GM18499 (cell line): ENCODE measurements around the gene SCARB1.

Experiments
- ATAC-seq: cut with Tn5 transposase; IDR thresholded peaks from one replicate; pipeline ENCODE4 v1.9.1; 2021; ENCODE audit warnings: moderate number of reproducible peaks; ENCODE audit not compliant: insufficient read depth, unreplicated experiment

The SCARB1 gene

DNA sequence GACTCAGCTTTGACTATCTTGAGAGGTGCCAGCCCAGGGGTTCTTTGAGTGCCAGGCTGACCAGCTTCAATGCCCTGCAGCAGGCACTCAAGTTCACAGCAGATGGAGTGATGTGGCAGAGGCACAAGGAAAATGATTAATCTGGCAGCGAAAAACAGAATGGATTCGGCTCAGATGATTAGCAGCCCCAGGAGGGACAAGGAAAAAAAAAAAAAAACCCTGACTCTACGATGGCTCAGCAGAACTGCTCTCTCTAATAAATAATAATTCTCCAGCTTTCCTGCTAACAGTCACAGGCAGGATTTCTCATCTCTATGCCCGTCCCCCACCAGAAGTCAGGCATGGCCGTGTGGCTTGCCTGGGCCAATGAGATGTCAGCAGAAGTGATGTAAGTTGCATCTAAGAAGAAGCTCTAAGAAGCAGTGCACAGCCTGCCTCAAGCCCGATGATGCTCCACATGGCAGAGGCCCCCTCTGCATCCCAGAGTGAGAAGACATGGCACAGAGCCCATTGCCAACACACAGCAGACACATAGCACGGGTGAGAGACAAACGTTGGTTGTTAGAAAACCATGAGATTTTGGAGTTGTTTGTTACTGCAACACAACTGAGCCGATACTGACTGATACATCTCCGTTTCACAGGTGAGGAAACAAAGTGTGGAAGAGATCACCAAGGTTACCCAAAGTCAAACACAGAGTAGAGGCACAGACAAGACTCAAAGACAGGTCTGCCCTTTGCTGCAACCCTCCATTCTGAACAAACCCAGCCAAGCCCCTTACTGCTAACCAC is 111.0 kb downstream of the SCARB1 start:
- no peak for ATAC-seq

- no peak for ATAC-seq
Observed at GRCh38 chr12:124751654-124752355, 111.9 kb downstream of the SCARB1 start.

GRCh38 chr12:124750787-124751471 is 112.7 kb downstream of the SCARB1 start:
- ATAC-seq: no peak

GRCh38 chr12:124750149-124750656 is 113.5 kb downstream of the SCARB1 start:
- ATAC-seq: no peak

DNA sequence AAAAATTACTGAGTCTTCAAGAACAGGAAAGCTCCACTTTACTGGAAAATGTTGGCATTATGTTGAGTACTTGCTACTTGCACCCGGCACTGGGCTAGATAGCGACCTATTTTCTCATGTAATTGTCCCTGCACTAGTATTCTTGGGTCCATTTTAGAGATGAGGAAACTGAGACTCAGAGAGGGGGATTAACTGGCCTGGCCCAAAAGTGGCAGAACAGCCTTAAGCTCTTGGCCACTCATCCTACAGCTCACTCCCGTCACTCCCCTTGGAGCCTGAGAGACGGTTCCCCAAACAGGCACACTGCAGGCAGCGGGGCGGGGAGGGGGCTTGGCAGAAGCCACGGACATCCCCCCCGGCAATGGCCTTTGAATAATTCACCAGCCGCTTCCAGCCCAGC is 113.9 kb downstream of the SCARB1 start:
- ATAC-seq: no peak

GRCh38 chr12:124747426-124748161 is 116.1 kb downstream of the SCARB1 start:
- no peak for ATAC-seq

- ATAC-seq: no peak
Observed at GRCh38 chr12:124746649-124747425, 116.8 kb downstream of the SCARB1 start.

DNA sequence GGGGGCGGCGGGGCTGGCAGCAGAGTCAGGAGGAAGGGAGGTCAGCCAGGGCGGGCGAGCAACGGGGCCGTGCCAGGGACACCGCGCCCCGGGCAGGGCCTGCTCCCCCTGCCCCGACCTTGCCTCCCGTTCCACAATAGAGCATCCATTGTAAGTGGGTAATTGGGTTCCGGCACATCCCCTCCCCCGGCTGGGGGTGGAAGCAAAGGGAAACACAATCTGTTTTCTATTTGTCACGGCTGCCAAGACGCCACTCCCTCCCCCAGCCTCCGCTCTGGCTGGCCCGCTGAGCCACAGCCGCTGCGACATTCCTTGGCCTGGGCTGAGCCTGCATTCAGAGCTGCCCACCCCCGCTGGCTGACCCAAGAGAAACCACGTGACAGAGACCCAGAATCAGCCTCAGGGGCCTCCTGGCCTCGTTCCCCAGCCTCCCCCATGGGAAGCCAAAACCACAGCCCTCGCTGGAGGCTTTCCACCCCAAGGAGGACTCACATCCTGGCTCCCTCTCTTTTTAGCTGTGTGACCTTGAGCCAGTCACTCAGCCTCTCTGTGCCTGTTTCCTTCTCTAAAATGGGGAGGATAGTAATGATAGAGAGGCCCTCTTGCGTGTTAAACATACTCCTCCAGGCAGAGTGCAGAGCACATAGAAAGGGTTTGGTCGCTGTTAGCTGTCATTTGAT is 117.6 kb downstream of the SCARB1 start:
- ATAC-seq: no peak

DNA sequence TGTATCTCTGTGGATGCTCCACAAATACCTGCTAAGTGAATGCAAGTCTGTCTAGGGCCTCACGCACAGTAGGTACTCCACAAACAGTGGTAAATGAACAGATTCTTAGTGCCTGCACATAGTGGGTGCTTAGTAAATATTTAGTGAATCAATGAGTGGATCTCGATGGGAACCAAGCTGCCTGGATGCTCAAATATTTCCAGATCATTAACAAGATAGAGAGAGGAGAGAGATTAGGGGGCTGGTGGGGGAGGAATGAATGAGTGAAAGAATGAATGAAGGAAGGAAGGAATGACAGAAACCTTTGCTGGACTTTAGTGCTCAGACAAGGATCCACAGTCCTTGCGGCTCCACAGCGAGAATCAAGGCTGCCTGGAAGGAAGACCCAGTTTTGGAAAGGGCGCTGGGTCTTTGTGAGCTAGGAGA is 118.2 kb downstream of the SCARB1 start:
- ATAC-seq: no peak

DNA sequence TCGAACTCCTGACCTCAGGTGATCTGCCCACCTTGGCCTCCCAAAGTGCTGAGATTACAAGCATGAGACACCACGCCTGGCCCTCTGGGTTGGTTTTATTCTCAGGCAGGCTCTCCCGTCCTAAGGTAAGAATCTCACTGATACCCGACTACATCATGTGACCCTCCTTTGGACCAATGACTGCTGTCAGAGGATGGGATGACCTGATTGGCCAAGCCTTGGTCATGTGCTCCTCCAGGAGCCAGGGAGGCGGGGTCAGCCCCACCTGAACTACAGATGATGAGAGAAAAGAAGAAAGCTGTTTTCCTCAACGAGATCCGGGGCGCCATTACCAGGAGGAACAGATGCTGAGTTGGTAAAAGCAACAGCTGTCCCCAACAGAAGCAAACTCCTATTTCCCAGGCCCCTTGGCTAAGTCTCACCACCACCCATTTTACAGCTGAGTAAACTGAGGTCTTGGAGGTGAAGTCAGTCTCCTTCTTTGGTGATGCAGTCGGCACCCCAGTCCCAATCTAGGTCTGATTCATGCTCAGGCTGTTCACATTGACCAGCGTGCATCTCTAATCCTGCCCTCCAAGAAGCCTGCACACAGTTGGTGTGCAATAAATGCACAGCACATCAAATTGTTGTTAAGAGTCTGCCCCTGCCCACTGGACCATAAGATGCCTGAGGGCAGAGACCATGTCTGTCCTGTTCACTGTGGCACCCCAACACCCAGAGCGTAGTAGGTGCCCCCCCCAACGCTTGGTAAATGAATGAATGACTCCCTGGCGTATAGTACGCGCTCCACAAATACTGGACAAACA is 118.8 kb downstream of the SCARB1 start:
- no peak for ATAC-seq

DNA sequence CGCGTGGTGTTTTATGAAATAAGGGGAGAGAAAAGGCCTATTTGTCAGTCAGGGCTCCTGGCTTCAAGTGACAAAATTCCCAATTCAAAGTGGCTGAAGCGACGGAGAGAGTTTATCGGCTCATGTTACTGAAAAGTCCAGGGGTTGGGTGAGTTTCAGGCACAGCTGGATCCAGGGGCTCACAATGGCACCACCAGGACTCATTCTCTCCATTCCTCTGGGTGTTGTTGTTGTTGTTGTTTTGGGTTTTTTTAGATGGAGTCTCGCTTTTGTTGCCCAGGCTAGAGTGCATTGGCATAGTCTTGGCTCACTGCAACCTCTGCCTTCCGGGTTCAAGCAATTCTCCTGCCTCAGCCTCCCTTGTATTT is 119.4 kb downstream of the SCARB1 start:
- ATAC-seq: no peak

DNA sequence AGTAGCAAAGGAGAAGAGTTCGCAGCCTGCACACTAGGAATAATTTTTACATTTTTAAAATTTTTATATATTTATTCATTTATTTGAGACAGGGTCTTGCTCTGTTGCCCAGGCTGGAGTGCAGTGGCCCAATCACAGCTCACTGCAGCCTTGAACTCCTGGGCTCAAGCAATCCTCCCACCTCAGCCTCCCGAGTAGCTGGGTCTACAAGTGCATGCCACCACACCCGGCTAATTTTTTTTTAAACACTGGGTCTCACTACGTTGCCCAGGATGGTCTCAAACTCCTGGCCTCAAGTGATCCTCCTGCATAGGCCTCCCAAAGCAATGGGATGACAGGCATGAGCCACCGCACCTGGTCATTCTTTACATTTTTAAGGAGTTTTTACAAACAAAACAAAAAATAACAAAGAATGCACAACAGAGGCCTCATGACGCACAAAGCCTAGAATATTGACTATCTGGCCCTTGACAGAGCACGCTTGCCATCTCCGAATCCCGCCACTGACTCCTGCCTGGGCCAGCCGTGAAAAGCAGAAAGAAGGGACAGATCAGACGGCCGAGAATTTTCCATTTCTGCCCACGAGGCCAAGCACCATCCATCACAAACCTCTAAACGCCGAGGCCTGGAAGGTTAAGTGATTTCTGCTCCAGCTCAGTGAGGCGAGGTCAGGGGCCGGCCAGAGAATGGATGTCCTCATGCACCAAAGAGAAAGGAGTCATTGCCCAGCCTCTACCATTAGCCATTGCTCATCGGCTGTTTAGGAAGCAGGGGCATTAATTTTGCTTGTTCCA is 120.0 kb downstream of the SCARB1 start:
- no peak for ATAC-seq

GRCh38 chr12:124742678-124743077 is 121.0 kb downstream of the SCARB1 start:
- ATAC-seq: no peak

DNA sequence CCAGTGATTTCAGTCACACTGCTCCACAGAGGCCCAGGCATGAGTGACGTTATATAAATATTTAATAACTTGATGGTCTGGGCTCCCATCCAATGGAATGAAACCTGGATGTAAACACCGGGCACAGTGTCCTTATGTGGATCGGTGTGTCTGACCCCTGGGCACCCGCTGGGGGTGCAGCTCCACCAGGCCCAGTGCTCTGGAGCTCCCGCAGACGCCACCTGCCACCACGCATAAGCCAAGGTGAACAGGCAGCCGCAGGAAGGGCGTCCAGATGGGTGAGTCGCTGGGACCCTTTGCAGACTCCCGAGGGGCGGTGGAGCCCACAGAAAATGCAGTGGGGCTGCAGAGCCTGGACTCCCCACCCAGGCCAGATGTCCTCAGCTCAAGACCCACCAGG is 121.6 kb downstream of the SCARB1 start:
- no peak for ATAC-seq

DNA sequence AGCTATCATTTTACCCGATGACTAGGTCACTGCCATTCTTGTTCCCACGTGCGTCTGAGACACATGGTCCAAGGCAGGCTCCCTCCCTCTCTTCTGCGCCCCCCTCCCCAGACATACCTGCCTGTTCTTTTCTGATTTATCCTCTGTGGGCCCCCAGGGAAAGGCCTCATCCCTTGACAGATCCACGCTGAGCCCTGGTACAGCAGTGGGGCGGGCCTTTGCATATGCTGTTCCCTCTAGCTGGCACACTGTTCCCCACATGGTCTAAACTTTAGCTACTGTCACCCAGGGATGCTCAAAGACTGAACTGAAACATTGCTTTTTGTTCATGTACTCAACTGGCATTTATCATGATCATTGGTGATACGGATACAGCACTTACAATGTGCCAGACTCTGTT is 122.5 kb downstream of the SCARB1 start:
- no peak for ATAC-seq

- no peak for ATAC-seq
Observed at GRCh38 chr12:124740691-124741137, 123.0 kb downstream of the SCARB1 start.

DNA sequence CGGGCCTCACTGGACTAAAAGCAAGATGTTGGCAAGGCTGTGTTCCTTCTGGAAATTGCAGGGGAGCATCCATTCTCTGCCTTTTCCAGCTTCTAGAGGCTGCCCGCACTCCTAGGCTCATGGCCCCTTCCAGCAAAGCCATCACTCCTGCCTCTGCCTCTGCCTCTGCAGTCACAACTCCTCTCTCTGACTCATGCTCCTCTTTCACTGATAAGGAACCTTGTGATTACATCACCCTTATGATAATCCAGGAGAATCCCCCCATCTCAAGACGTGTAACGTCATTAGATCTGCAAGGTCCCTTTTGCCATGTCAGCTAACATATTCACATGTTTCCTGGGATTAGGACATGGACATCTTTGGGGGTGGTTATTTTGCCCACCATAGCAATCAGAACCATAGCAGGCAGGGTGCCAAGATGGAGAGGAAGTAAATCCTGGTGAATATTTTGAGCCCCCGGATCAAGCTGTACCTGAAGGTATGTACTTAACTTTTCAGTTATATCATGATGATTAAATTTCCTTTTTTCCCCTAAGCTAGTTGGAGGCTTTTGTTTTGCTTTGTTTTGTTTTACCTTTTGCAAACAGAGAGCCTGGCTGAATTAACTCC is 123.6 kb downstream of the SCARB1 start:
- ATAC-seq: no peak
